Esophagus squamous epithelium (tissue), 5 donors: ENCODE data around the gene TBC1D24. TPM values are rescaled to one million over a fixed set of nuclear protein-coding genes. Genes with fewer than 3 reads are reported as not detected.

Source experiments
- DNase-seq: peaks from one replicate; lab custom pipeline; 2025; lab: John Stamatoyannopoulos, UW
- H3K27ac ChIP-seq, 4 donors: fragments of 200-600 bp; sonication (generic); one replicate each; pipeline ENCODE4 v1.5.1; 2016 to 2019; ENCODE audit warnings: mild to moderate bottlenecking in 1 of 4
- H3K27me3 ChIP-seq, 4 donors: fragments of 200-600 bp; sonication (generic); 1 replicate in 3 of 4; 2 replicates in 1 of 4; pipeline versions ENCODE4 v1.5.1 to v1.6.0; 2017 to 2021; ENCODE audit warnings: antibody characterized with exemption in 1 of 4
- H3K36me3 ChIP-seq, 3 donors: fragments of 200-600 bp; sonication (generic); one replicate each; pipeline ENCODE4 v1.5.1; 2016 to 2019
- H3K4me1 ChIP-seq, 3 donors: fragments of 200-600 bp; sonication (generic); one replicate each; pipeline ENCODE4 v1.5.1; 2017 to 2019
- H3K4me3 ChIP-seq, 4 donors: fragments of 200-600 bp; sonication (generic); 1 replicate in 3 of 4; 2 replicates in 1 of 4; pipeline ENCODE4 v1.5.1; 2016 to 2019; ENCODE audit warnings: mild to moderate bottlenecking in 2 of 4, moderate library complexity in 1 of 4
- H3K9me3 ChIP-seq, 3 donors: fragments of 200-600 bp; sonication (generic); one replicate each; pipeline ENCODE4 v1.5.1; 2016 to 2019
- CTCF ChIP-seq, 6 experiments: fragments of 450-650 bp in 4 of 6; fragments of 200-600 bp in 2 of 6; sonication (generic) in 2 of 6; IDR thresholded peaks; one replicate each; pipeline ENCODE4 v1.5.1; 2016 to 2019; ENCODE audit warnings: antibody characterized with exemption in 6 of 6, mild to moderate bottlenecking in 4 of 6, moderate library complexity in 4 of 6
- POLR2A ChIP-seq, 4 donors: fragments of 450-650 bp; IDR thresholded peaks; one replicate each; pipeline ENCODE4 v1.6.1; 2017; ENCODE audit warnings: antibody characterized with exemption in 4 of 4, mild to moderate bottlenecking in 4 of 4, moderate library complexity in 3 of 4
- WGBS, 2 donors: methylation state at CpG; one replicate each; pipeline ENCODE4 v1.1.5; 2018; 5-methylcytosine and 5-hydroxymethylcytosine counted together
- intact Hi-C: fragments of 100-400 bp; cut with DNase I; formaldehyde crosslinking; loops from one replicate; pipeline ENCODE4 v1.15.0; 2022
- total RNA-seq, 4 donors: library from RNA; depleted of rRNA; stranded (reverse); fragments of >200 nt; gene quantifications; one replicate each; pipeline ENCODE4 v1.1.0, GENCODE V29; 2016
- donor health status: DM: yes; HTN: yes; CAD: no.

Gene TBC1D24
- total RNA-seq, 4 donors from 2014 or later: 3.1 to 4.6 (median 3.7) TPM

- TF ChIP-seq CTCF (IDR thresholded peaks at IDR 0.05) (no peak), POLR2A (IDR thresholded peaks at IDR 0.05) (no peak)
- Histone ChIP-seq H3K27me3 (peaks cover 4 to 65% (median 18%) of the 10 kb centered on the region in 4 donors), H3K4me3 (no peak overlapping the region), H3K36me3 (no peaks in the 10 kb centered on the region), H3K4me1 (peaks cover 35 to 80% (median 58%) of the 10 kb centered on the region in 3 donors), H3K9me3 (no peaks in the 10 kb centered on the region), H3K27ac (no peak overlapping the region)
- intact Hi-C loops: no loop called here
- WGBS, 2 donors: 81% methylated on average over 7 of the region's 14 CpGs; no CpG with 5 or more reads in 1 of the 2 donors
- DNase-seq: no peak
These were observed 2.0 kb upstream of the TBC1D24 start for GRCh38 chr16:2472885-2473445.

DNA sequence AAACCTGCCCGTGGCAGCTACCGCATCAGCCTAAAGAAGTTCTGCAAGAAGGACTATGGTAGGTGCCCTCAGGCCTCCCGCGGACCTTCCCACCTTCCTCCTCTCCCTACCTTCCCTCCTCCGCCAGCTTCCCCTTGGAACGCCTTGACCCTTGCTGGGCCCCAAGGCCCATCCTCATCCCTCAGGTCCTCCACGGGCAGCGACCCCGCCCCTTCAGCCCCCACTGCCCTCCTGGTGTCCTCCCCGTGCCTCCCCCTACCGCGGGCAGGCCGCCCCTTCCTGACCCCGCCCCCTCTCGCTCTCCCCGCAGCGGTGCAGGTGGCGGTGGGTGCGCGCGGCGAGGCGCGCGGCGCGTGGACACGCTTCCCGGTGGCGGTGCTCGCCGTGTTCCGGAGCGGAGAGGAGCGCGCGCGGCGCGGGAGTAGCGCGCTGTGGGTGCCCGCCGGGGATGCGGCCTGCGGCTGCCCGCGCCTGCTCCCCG, 1.4 kb upstream of the TBC1D24 start:
- intact Hi-C loops: no loop called here
- Histone ChIP-seq H3K9me3 (no peaks in the 10 kb centered on the region), H3K27ac (peak overlapping the region in 2 of 4 donors; percentile 47 to 84), H3K27me3 (peaks cover 4 to 60% (median 18%) of the 10 kb centered on the region in 4 donors), H3K36me3 (no peaks in the 10 kb centered on the region), H3K4me3 (peak overlapping the region; percentile 51 to 75 (median 70)), H3K4me1 (peaks cover 31 to 75% (median 52%) of the 10 kb centered on the region in 3 donors)
- DNase-seq: no peak
- WGBS, 2 donors: 5 to 24% methylated on average over 4 to 9 of the region's 49 CpGs
- TF ChIP-seq CTCF (IDR thresholded peaks at IDR 0.05): no peak
- no peak for TF ChIP-seq POLR2A (IDR thresholded peaks at IDR 0.05)

DNA sequence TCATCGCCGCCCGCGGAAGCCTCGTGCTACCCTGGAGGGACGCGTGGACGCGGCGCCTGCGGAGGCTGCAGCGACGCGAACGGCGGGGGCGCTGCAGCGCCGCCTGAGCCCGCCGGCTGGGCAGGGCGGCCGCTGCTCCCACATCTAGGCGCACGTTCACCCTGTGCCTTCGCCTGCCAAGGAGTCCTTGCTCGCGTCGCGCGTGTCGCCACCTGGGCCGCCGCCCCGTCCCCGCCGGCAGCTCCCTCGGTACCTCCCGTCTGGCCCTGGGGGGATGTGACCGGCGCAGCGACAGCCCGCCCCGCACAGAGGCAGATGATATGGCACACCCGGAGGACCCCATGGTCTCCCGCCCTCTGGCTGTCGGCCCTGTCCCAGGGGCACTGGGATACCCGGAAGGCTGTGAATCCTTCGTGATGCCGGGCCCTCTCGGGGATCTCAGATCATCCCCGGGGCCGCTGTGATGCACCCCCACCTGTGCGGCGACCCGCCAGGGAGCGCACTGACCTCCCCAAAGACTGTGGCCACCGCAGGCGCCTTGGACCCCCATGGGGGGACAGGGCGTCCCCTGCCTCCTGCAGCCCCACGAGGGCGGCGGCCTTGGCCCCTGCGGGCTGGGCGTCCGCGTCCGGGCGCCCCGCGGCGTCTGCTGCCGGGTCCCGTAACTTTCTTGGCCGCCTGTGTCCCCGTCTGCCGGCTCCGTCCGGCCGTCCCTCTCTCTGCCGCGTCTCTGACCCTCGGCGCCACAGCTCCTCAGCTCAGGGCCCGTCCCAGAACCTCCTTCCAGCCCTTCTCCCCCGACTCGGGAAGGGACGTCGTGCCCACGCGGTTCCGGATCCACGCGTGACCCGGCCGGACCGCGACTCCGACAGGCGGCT, 689 bp upstream of the TBC1D24 start:
- DNase-seq: no peak
- Histone ChIP-seq H3K27ac (peak overlapping the region; percentile 75 to 84 (median 80)), H3K4me1 (peaks cover 24 to 67% (median 46%) of the 10 kb centered on the region in 3 donors), H3K9me3 (no peaks in the 10 kb centered on the region), H3K27me3 (peaks cover 4 to 52% (median 18%) of the 10 kb centered on the region in 4 donors), H3K4me3 (peak overlapping the region; percentile 51 to 75 (median 70)), H3K36me3 (no peaks in the 10 kb centered on the region)
- intact Hi-C loops: no loop called here
- 4% methylated on average over 5 of the region's 100 CpGs; no CpG with 5 or more reads in 1 of the 2 donors for WGBS, 2 donors
- TF ChIP-seq POLR2A (IDR thresholded peaks at IDR 0.05) (no peak), CTCF (IDR thresholded peaks at IDR 0.05) (peak; percentile 19 to 39 (median 30))

DNA sequence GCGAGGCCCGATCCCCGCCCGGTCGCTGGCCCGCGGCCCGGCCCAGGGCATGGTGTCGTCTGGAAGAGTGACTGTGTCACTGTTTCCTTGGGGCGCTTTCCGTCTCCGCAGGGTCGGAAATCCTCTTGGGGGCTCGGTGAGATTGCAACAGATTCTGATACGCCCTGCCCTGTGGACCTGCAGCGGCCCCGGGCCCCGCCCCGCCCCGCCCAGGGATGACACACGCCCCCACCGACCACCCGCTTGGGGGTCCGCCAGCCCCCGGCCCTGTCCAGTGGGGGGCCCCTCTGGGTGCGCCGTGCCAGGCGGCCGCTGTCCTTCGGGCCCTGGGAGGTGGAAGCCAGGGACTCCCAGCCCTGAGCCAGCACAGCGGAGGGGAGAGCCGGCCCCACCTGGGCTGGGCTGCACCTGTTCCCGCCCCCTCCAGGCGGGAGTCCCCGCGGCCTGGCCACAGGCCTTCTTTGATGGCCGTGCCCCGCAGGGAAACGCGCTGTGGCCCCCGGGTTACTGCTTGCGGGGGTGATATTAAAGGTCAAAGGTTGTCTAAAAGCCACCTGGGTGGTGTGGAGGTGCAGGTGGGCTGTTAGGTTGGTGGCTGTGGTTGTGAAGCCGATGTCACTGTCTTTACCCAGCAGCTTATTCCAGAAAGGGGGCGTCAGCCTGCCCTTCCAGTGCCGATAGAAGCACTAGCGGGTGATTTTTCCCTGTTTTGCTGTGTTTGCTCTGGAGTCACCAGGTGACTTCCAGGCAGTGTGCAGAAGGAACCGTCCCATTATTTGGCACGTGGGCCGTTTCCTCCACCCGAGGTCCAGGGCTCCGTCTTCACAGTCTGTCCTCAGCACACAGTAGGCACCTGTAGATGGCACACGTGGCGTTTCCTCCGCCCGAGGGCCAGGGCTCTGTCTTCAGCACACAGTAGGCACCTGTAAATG, 752 bp downstream of the TBC1D24 start:
- no peak for TF ChIP-seq POLR2A (IDR thresholded peaks at IDR 0.05)
- TF ChIP-seq CTCF (IDR thresholded peaks at IDR 0.05): no peak
- DNase-seq: no peak
- Histone ChIP-seq H3K9me3 (no peaks in the 10 kb centered on the region), H3K4me1 (peaks cover 21 to 56% (median 44%) of the 10 kb centered on the region in 3 donors), H3K27me3 (peaks cover 4 to 38% (median 13%) of the 10 kb centered on the region in 4 donors), H3K4me3 (peak overlapping the region; percentile 51 to 75 (median 70)), H3K36me3 (no peaks in the 10 kb centered on the region), H3K27ac (peak overlapping the region in 3 of 4 donors; percentile 75 to 84 (median 82))
- intact Hi-C loops: no loop called here
- WGBS, 2 donors: 57% methylated on average over 10 of the region's 55 CpGs; no CpG with 5 or more reads in 1 of the 2 donors
